OCI-LY3 (cell line): ENCODE results near the gene SULT1C4.

ENCODE experiments used
- CTCF ChIP-seq: fragments of 200-600, 300-600 bp; sonication (generic); IDR thresholded peaks from 2 replicates; pipeline ENCODE4 v1.5.1; 2014; ENCODE audit warnings: antibody characterized with exemption, low read length, low read depth
- EZH2phosphoT487 ChIP-seq: fragments of 200-600 bp; shearing (Covaris generic); IDR thresholded peaks from 2 replicates; pipeline ENCODE4 v1.6.1; 2018; ENCODE audit warnings: antibody characterized with exemption, mixed run types, low read depth

GRCh38 chr2:108399479-108399878, 21.7 kb downstream of the SULT1C4 start:
- TF ChIP-seq CTCF, result no peak
- no peak for TF ChIP-seq EZH2phosphoT487
